ENCODE measurements around the gene SOS2. TPM values are rescaled to one million over a fixed set of nuclear protein-coding genes. Genes with fewer than 3 reads are reported as not detected.

The SOS2 gene
- total and polyA plus RNA-seq, 7 experiments from 2014 or later = 10.2 to 49.6 (median 37.6) TPM

GRCh38 chr14:50230701-50231474, 490 bp downstream of the SOS2 start:
- peak overlapping the region; percentile 56 for H3K4me3 ChIP-seq (ENCODE audit: low read length)
- POLR2A ChIA-PET = interaction anchor here (0.6 to 1.9 kb wide), 6 partner anchors 81 to 463 kb away, joined by 4 to 5 read pairs (median 5); partner anchors contain the start of genes DMAC2L, KLHDC2, L2HGDH and NEMF
- H3K36me3 ChIP-seq (ENCODE audit: control insufficient read depth in 2 of 3, insufficient read depth in 3 of 3, low read length in 3 of 3) = peaks cover 0 to 3% (median 0%) of the 10 kb centered on the region in 3 experiments
- no peaks in the 10 kb centered on the region for H3K9me3 ChIP-seq (ENCODE audit: control insufficient read depth in 2 of 3, low read length in 3 of 3)
- Mint-ChIP-seq H3K9me3 (peaks cover 0 to 9% (median 0%) of the 10 kb centered on the region in 11 donors), H3K27me3 (no peaks in the 10 kb centered on the region), H3K36me3 (peaks cover 0 to 16% (median 3%) of the 10 kb centered on the region in 5 donors), H3K27ac (peak overlapping the region; percentile 90 to 96 (median 95)), H3K4me3 (peak overlapping the region; percentile 80 to 97 (median 91)), H3K4me1 (peaks cover 27 to 55% (median 50%) of the 10 kb centered on the region in 7 donors)
- intact Hi-C loops (cut with micrococcal nuclease) = loop anchor here (1.0 to 10.0 kb wide), 19 partner anchors 16 to 645 kb away; partner anchors contain the start of genes DMAC2L (in 2 of the 2), L2HGDH (in 2 of the 2), MAP4K5 (in 2 of the 2) and MGAT2 (in 2 of the 2)
- peak overlapping the region; percentile 81 for H3K27ac ChIP-seq (ENCODE audit: low read depth, low read length)
- peaks cover 9 to 18% of the 10 kb centered on the region in 2 donors for H3K4me1 ChIP-seq (ENCODE audit: control insufficient read depth in 2 of 2, insufficient read depth in 2 of 2, low read length in 2 of 2)
- CTCF ChIA-PET = interaction anchor here (1.2 kb wide), 1 partner anchor 369 kb away, joined by 3 read pairs; no protein-coding TSS in a partner anchor
- ATAC-seq = peak; percentile 3
- no peaks in the 10 kb centered on the region for H3K27me3 ChIP-seq (ENCODE audit: control insufficient read depth in 2 of 2, insufficient read depth in 2 of 2, low read length in 2 of 2)
- peak in 8 of 9 donors; percentile 11 to 68 (median 60) for DNase-seq

GRCh38 chr14:50230401-50230700, 1.0 kb downstream of the SOS2 start:
- peaks cover 32 to 61% (median 55%) of the 10 kb centered on the region in 7 donors for H3K4me1 Mint-ChIP-seq
- no peak for DNase-seq
- no peaks in the 10 kb centered on the region for H3K27me3 ChIP-seq (ENCODE audit: control insufficient read depth in 2 of 2, insufficient read depth in 2 of 2, low read length in 2 of 2)
- POLR2A ChIA-PET = interaction anchor here (1.2 kb wide), 1 partner anchor 462 kb away, joined by 5 read pairs; the partner anchor contains the start of gene KLHDC2
- ATAC-seq = no peak
- peaks cover 0 to 3% (median 0%) of the 10 kb centered on the region in 3 experiments for H3K36me3 ChIP-seq (ENCODE audit: control insufficient read depth in 2 of 3, insufficient read depth in 3 of 3, low read length in 3 of 3)
- H3K4me3 ChIP-seq (ENCODE audit: low read length) = peak overlapping the region; percentile 56
- H3K4me1 ChIP-seq (ENCODE audit: control insufficient read depth in 2 of 2, insufficient read depth in 2 of 2, low read length in 2 of 2) = peaks cover 9 to 23% of the 10 kb centered on the region in 2 donors
- H3K27ac Mint-ChIP-seq = peak overlapping the region; percentile 90 to 96 (median 95)
- H3K9me3 Mint-ChIP-seq = peaks cover 0 to 5% (median 0%) of the 10 kb centered on the region in 11 donors
- H3K9me3 ChIP-seq (ENCODE audit: control insufficient read depth in 2 of 3, low read length in 3 of 3) = no peaks in the 10 kb centered on the region
- H3K4me3 Mint-ChIP-seq = peak overlapping the region; percentile 80 to 97 (median 91)
- intact Hi-C loops (cut with micrococcal nuclease) = loop anchor here (1.0 to 10.0 kb wide), 12 partner anchors 16 to 608 kb away; partner anchors contain the start of genes MGAT2 (in 2 of the 2), RPL36AL (in 2 of the 2), KLHDC1 (in 1 of the 2) and KLHDC2 (in 1 of the 2)
- H3K36me3 Mint-ChIP-seq = peaks cover 0 to 12% (median 3%) of the 10 kb centered on the region in 5 donors
- no peaks in the 10 kb centered on the region for H3K27me3 Mint-ChIP-seq
- CTCF ChIA-PET = no interaction called here
- peak overlapping the region; percentile 81 for H3K27ac ChIP-seq (ENCODE audit: low read depth, low read length)

DNA sequence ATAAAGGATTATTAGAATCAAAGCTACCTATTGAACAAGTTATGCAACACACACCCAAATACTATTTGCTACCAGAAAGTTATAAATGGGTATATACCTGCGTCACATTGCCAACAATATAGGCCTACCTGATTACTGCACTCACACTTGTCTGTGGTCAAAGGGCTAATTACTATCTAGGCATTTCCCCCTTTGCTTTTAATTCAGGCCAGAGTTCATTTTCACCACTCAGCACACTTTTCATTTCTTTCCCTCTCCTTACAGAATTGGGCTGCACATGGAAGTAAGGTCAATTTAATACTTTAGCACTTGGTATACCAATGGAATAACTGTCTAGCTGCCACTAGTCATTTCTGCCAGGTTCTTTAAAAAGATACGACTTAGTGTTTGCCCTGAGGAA, 1.7 kb downstream of the SOS2 start:
- H3K36me3 ChIP-seq (ENCODE audit: control insufficient read depth in 2 of 3, insufficient read depth in 3 of 3, low read length in 3 of 3) = peaks cover 0 to 3% (median 0%) of the 10 kb centered on the region in 3 experiments
- intact Hi-C loops (cut with micrococcal nuclease) = loop anchor here (1.0 to 10.0 kb wide), 12 partner anchors 15 to 607 kb away; partner anchors contain the start of genes MGAT2 (in 2 of the 2), RPL36AL (in 2 of the 2), KLHDC1 (in 1 of the 2) and KLHDC2 (in 1 of the 2)
- no peaks in the 10 kb centered on the region for H3K27me3 ChIP-seq (ENCODE audit: control insufficient read depth in 2 of 2, insufficient read depth in 2 of 2, low read length in 2 of 2)
- peaks cover 9 to 23% of the 10 kb centered on the region in 2 donors for H3K4me1 ChIP-seq (ENCODE audit: control insufficient read depth in 2 of 2, insufficient read depth in 2 of 2, low read length in 2 of 2)
- H3K9me3 Mint-ChIP-seq = peaks cover 0 to 5% (median 0%) of the 10 kb centered on the region in 11 donors
- peaks cover 0 to 8% (median 3%) of the 10 kb centered on the region in 5 donors for H3K36me3 Mint-ChIP-seq
- H3K4me1 Mint-ChIP-seq = peaks cover 32 to 67% (median 59%) of the 10 kb centered on the region in 7 donors
- ChIA-PET POLR2A (interaction anchor here (0.6 to 1.3 kb wide), 2 partner anchors 104 to 378 kb away, joined by 3 read pairs; partner anchors contain the start of gene NEMF), CTCF (interaction anchor here (0.6 kb wide), 1 partner anchor 96 kb away, joined by 3 read pairs; no protein-coding TSS in a partner anchor)
- peak overlapping the region in 9 of 10 donors; percentile 80 to 97 (median 92) for H3K4me3 Mint-ChIP-seq
- ATAC-seq (no peak), DNase-seq (no peak)
- H3K4me3 ChIP-seq (ENCODE audit: low read length) = no peak overlapping the region
- no peaks in the 10 kb centered on the region for H3K27me3 Mint-ChIP-seq
- peak overlapping the region in 8 of 9 donors; percentile 21 to 95 (median 90) for H3K27ac Mint-ChIP-seq
- H3K27ac ChIP-seq (ENCODE audit: low read depth, low read length) = peak overlapping the region; percentile 81
- no peaks in the 10 kb centered on the region for H3K9me3 ChIP-seq (ENCODE audit: control insufficient read depth in 2 of 3, low read length in 3 of 3)

DNA sequence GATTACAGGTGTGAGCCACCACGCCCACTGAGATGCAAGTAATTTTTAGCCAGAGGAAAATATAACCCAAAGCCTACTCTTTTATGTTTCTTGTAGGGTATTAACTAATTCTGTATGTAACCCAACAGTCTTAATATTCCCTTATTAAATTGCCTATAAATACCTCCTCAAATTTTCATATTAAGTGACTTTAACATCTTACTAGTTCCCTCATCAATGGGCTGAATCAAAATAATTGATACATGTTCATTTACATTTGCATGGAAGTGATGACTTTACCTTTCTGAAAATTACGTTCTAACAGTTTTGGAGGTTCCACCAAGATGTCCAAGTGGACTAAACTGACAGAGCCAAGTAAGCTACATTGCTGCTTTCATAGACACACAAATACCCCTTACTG, 3.1 kb downstream of the SOS2 start:
- CTCF ChIA-PET = no interaction called here
- Histone ChIP-seq H3K4me3 (ENCODE audit: low read length) (no peak overlapping the region), H3K27me3 (ENCODE audit: control insufficient read depth in 2 of 2, insufficient read depth in 2 of 2, low read length in 2 of 2) (no peaks in the 10 kb centered on the region), H3K36me3 (ENCODE audit: control insufficient read depth in 2 of 3, insufficient read depth in 3 of 3, low read length in 3 of 3) (peaks cover 0 to 3% (median 0%) of the 10 kb centered on the region in 3 experiments), H3K27ac (ENCODE audit: low read depth, low read length) (no peak overlapping the region), H3K9me3 (ENCODE audit: control insufficient read depth in 2 of 3, low read length in 3 of 3) (no peaks in the 10 kb centered on the region), H3K4me1 (ENCODE audit: control insufficient read depth in 2 of 2, insufficient read depth in 2 of 2, low read length in 2 of 2) (peaks cover 10 to 18% of the 10 kb centered on the region in 2 donors)
- Mint-ChIP-seq H3K36me3 (peaks cover 0 to 12% (median 3%) of the 10 kb centered on the region in 5 donors), H3K4me1 (peaks cover 32 to 76% (median 64%) of the 10 kb centered on the region in 7 donors), H3K27ac (peak overlapping the region in 5 of 9 donors; percentile 20 to 95 (median 62)), H3K9me3 (peaks cover 0 to 5% (median 0%) of the 10 kb centered on the region in 11 donors), H3K27me3 (no peaks in the 10 kb centered on the region), H3K4me3 (peak overlapping the region in 5 of 10 donors; percentile 23 to 97 (median 50))
- ATAC-seq (no peak), DNase-seq (no peak)
- intact Hi-C loops (cut with micrococcal nuclease) = no loop called here
- POLR2A ChIA-PET = interaction anchor here (0.5 to 1.4 kb wide), 2 partner anchors 12 to 24 kb away, joined by 5 to 6 read pairs; no protein-coding TSS in a partner anchor

GRCh38 chr14:50225974-50226297, 5.4 kb downstream of the SOS2 start:
- intact Hi-C loops (cut with micrococcal nuclease) = no loop called here
- Mint-ChIP-seq H3K9me3 (peaks cover 0 to 5% (median 0%) of the 10 kb centered on the region in 11 donors), H3K27ac (peak overlapping the region in 8 of 9 donors; percentile 44 to 82 (median 70)), H3K4me3 (peak overlapping the region in 8 of 10 donors; percentile 3 to 59 (median 26)), H3K36me3 (peaks cover 0 to 19% (median 9%) of the 10 kb centered on the region in 5 donors), H3K27me3 (no peaks in the 10 kb centered on the region), H3K4me1 (peaks cover 44 to 87% (median 73%) of the 10 kb centered on the region in 7 donors)
- H3K4me3 ChIP-seq (ENCODE audit: low read length) = no peak overlapping the region
- peak; percentile 46 for ATAC-seq
- ChIA-PET POLR2A (no interaction called here), CTCF (interaction anchor here (0.7 kb wide), 1 partner anchor 333 kb away, joined by 3 read pairs; the partner anchor contains the start of gene ARF6)
- H3K9me3 ChIP-seq (ENCODE audit: control insufficient read depth in 2 of 3, low read length in 3 of 3) = no peaks in the 10 kb centered on the region
- peaks cover 0 to 2% (median 0%) of the 10 kb centered on the region in 3 experiments for H3K36me3 ChIP-seq (ENCODE audit: control insufficient read depth in 2 of 3, insufficient read depth in 3 of 3, low read length in 3 of 3)
- peaks cover 9 to 17% of the 10 kb centered on the region in 2 donors for H3K4me1 ChIP-seq (ENCODE audit: control insufficient read depth in 2 of 2, insufficient read depth in 2 of 2, low read length in 2 of 2)
- DNase-seq = no peak
- H3K27ac ChIP-seq (ENCODE audit: low read depth, low read length) = no peak overlapping the region
- H3K27me3 ChIP-seq (ENCODE audit: control insufficient read depth in 2 of 2, insufficient read depth in 2 of 2, low read length in 2 of 2) = no peaks in the 10 kb centered on the region
